COR-L47 (cell line): Measurements from ENCODE around the gene HLA-A.

ENCODE experiments used
- DNase-seq: peaks from one replicate; lab custom pipeline; 2025; lab: John Stamatoyannopoulos, UW

The HLA-A gene

GRCh38 chr6:29989211-29989610 is 46.9 kb downstream of the HLA-A start:
- no peak for DNase-seq

GRCh38 chr6:29990931-29991330 is 48.6 kb downstream of the HLA-A start:
- DNase-seq = no peak

GRCh38 chr6:29992807-29993206 is 50.5 kb downstream of the HLA-A start:
- DNase-seq = no peak

GRCh38 chr6:29994826-29995225 is 52.5 kb downstream of the HLA-A start:
- DNase-seq = no peak

- no peak for DNase-seq
Observed at GRCh38 chr6:29995340-29995777, 53.0 kb downstream of the HLA-A start.
